ENCODE results near the gene FCHO1. TPM values are rescaled to one million over a fixed set of nuclear protein-coding genes. Genes with fewer than 3 reads are reported as not detected.

FCHO1 gene
- total and polyA plus RNA-seq, 2 donors (not counting 3 experiments of a cell fraction or from before 2014, with no cell fraction given): 0.66 to 1.6 TPM

DNA sequence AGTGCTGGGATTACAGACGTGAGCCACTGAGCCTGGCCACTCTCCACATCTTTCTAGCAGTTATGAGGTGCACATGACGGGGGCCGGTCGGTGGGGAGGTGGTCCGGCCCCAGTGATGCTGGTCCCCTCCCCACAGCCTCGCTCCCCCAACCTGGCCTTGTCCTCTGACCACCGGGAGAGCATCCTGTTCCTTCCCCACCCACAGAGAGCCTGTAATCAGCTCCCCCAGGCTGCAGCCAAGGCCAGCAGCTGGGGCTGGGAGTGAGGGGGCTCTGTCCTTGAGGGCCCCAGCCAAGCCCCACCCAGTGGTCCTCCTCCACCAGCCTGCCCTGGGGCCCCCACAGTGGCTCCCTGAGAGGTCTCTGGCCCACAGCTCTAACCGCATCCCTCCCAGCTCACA, 73.1 kb downstream of the FCHO1 start:
- POLR2A ChIA-PET: no interaction called here
- CTCF ChIA-PET: interaction anchor here (0.8 to 1.7 kb wide), 2 partner anchors 20 to 31 kb away, joined by 4 to 5 read pairs; no protein-coding TSS in a partner anchor
- Histone ChIP-seq H3K4me2 (ENCODE audit: insufficient read depth, low read length) (no peak overlapping the region), H3K36me3 (ENCODE audit: control insufficient read depth in 2 of 2, extremely low read depth in 1 of 2, insufficient read depth in 2 of 2, low read length in 2 of 2) (no peaks in the 10 kb centered on the region), H3K9ac (replicated peaks; ENCODE audit: extremely low read depth, insufficient read depth, low read length) (no peak overlapping the region), H2AFZ (ENCODE audit: low read depth, low read length) (no peak overlapping the region), H3K27me3 (ENCODE audit: control insufficient read depth in 2 of 2, insufficient read depth in 2 of 2, low read length in 2 of 2) (no peaks in the 10 kb centered on the region), H3K9me3 (replicated peaks; ENCODE audit: control insufficient read depth, insufficient read depth, low read length) (no peaks in the 10 kb centered on the region), H4K20me1 (replicated peaks; ENCODE audit: control insufficient read depth, extremely low read depth, insufficient read depth, low read length) (no peaks in the 10 kb centered on the region), H3K27ac (ENCODE audit: insufficient read depth, low read depth, low read length) (no peak overlapping the region), H3K9me1 (replicated peaks; ENCODE audit: control insufficient read depth, extremely low read depth, insufficient read depth, low read length) (no peaks in the 10 kb centered on the region), H3K79me2 (ENCODE audit: control insufficient read depth, insufficient read depth, low read length) (no peaks in the 10 kb centered on the region), H3K4me3 (replicated peaks in 1 of 3; ENCODE audit: insufficient read depth in 1 of 3, low read depth in 1 of 3, low read length in 3 of 3) (no peak overlapping the region), H3K4me1 (ENCODE audit: control insufficient read depth, extremely low read depth, insufficient read depth, low read length) (peaks cover 3% of the 10 kb centered on the region)
- dilution Hi-C loops (cut with MboI; ENCODE audit: extremely low pct_ligation_motif_present, low sequenced_read_pairs): no loop called here
- DNase-seq (ENCODE audit: low read depth, low spot score) (no peak), FAIRE-seq (no peak)
- TF ChIP-seq, protein P1, sequence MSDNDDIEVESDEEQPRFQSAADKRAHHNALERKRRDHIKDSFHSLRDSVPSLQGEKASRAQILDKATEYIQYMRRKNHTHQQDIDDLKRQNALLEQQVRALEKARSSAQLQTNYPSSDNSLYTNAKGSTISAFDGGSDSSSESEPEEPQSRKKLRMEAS (IDR thresholded peaks at IDR 0.05; ENCODE audit: insufficient read depth, insufficient read length): no peak
- no peak for TF ChIP-seq JUN (IDR thresholded peaks at IDR 0.05; ENCODE audit: borderline replicate concordance, insufficient read depth, insufficient read length, low read depth)
- no peak for TF ChIP-seq EZH2 (IDR thresholded peaks at IDR 0.05; ENCODE audit: borderline replicate concordance, low read depth, low read length, severe bottlenecking)
- no peak for TF ChIP-seq POLR2AphosphoS5 (IDR thresholded peaks at IDR 0.05; ENCODE audit: insufficient read depth, low read depth, low read length)
- no peak for TF ChIP-seq MYC (IDR thresholded peaks at IDR 0.05; ENCODE audit: low read depth, low read length)
- no peak for TF ChIP-seq GATA2 (IDR thresholded peaks at IDR 0.05; ENCODE audit: insufficient read depth, insufficient read length, low read depth, low read length)
- no peak for TF ChIP-seq FOS (IDR thresholded peaks at IDR 0.05; ENCODE audit: borderline replicate concordance, insufficient read depth, low read length)
- no peak for TF ChIP-seq CTCF (IDR thresholded peaks at IDR 0.05; ENCODE audit: extremely low read depth in 1 of 2, insufficient read depth in 1 of 2, low read depth in 1 of 2, low read length in 2 of 2)
- no peak for TF ChIP-seq POLR2A (IDR thresholded peaks at IDR 0.05; ENCODE audit: low read depth, low read length)
- intact Hi-C loops (cut with micrococcal nuclease): no loop called here
- BruUV-seq (replicated peaks): no TSS peak
